HG03103 (cell line): ENCODE results near the gene LRMDA.

Experiments
- ATAC-seq: cut with Tn5 transposase; IDR thresholded peaks from one replicate; pipeline ENCODE4 v1.9.1; 2021; ENCODE audit warnings: low read depth; ENCODE audit not compliant: unreplicated experiment

Gene LRMDA

DNA sequence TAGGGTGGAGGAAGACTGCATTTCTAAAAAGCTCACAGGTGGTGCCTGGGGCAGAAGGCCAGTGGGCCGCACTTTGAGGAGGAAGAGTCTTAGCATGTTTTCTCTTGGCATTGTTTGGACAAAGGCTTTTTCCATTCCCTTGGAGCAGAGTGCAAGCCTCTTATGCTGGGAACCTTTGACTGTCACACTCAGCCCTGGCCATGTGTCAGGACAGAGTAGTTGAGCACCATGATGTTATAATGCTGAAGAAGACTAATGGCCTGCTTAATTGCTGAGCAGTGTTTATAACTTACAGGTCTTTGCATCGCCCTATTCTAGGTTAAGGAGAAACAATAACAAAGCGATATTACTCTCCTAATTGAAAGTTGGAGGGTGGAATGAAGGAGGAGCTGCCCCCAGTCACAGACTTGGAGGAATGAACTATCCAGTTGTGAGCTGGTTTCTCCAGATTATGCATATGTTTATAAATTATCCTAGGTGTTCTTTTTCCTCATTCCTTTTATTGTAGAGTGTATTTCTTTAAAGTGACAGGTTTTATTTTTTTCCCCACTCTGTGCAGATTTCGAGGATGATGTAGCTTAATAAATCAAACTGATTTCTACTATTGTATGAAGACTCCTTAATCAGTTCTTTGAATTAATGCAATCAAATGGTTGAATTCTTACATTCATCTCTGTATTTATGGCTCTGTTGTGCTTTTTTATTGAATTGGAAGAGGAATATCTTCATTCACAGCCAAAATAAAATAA lies 767.0 kb downstream of the LRMDA start:
- no peak for ATAC-seq

DNA sequence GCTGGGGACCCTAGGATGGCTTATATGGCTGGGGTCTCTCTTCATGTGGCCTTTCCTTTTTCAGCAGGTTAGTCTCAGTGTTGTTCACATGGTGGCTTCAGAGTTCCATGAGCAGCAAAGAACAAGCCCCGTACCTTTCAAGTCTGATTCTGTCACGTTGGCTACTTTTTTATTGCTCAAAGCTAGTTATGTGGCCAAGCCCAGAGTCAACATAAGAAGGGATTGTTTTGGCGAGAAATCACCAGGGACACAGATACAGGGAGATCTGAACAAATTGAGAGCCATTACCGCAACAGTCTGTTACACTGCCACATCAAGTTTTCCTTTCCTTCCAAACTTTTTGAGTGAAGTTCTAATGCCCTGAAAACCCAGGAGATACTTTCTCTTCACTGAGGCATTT lies 770.5 kb downstream of the LRMDA start:
- no peak for ATAC-seq

DNA sequence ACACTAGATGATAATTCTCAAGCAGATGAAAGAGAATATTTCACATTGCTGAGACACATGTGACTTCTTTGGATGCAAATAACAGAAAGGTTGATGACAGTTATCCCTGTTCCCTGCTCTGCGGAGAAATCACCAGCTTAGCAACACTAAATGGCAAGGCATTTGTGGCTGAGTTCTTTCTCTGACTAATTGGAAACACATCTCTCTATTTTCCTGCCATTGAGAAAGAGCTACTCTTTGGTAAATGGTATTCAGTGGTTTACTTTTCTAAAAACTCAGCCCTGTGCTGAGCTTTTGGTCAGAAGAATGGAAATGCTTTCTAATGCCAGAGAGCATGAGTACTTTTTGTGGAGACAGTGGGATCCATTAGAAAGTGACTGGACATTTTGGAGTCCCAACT lies 771.4 kb downstream of the LRMDA start:
- ATAC-seq: no peak

DNA sequence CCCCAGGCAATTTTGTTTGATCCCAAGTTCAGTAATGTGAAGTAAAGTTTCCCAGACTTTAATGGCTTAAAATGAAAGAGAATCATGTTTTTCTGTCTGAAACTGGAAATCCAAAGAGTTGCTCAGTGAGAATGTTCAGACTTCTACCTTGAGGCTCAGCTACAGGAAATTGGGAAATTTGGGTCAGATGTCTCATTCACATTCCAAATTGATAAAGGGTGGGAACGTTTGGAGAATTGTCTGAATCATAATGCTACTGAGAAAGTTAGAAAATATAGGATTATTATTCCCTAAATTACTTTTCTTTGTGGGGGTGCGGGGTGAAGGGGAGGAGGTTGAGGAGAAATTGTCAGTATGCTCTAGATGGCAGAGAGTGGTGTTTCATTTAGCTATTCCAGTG lies 773.9 kb downstream of the LRMDA start:
- no peak for ATAC-seq

DNA sequence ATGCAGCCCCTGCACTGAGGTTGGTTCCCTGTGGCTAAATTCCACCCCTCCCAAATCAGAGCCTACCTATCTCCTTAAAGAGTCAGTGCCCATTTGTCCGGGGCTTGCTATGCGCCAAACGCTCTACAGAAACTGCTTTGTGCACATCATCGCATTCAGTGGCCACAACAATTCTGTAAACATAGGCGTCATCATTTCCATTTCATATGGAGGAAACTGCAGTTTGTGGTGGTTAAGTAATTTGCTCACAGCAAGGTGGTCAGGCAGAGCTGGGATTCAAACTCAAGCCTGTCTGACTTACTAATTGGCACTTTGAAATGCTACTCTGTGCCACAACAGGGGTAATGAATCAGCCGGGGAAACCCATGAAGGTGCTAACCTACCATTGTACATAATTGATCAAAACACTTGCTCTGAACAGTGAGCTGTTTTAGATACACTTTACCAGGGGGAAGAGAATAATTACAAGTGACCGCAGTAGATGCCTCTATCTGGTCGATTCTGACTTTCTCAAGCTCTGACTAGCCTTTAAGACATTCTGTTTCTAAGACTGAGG lies 775.5 kb downstream of the LRMDA start:
- no peak for ATAC-seq

DNA sequence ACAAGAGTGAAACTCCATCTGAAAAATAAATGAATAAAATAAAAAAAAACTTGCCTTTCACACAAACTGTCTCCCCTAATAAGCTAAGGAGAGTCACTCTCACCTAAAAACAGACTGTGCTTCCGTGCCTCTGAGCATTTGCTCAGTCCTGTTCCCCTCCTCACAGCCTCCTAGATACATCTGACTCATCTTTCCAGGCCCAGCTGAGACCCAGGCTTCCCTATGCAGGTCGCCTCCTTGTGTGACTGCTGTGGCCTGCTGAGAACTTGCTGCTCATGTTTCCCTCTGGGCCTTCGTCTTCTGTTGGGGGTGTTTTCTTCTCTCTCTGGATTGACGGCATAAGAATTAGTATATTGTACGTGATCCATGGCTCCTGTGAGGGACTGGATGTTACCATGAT lies 777.7 kb downstream of the LRMDA start:
- ATAC-seq: no peak

DNA sequence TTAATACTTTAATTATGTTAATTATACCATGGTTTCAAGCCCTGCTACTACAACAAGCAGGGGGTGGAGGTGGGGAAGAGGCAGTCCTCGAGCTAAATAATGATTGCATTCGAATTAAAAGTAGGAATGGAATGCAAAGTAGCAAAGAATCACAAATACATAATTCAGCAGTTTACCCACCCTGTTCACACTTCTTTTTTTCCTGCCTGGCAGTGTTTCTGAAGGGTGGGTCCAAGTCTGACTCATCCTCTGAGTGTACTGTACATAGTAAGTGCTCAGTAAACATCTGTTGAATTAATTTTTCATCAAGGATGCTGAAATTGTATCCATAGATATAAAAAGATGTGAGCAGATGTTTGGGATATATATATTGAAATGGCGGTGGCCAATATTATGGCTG lies 778.8 kb downstream of the LRMDA start:
- ATAC-seq: no peak

DNA sequence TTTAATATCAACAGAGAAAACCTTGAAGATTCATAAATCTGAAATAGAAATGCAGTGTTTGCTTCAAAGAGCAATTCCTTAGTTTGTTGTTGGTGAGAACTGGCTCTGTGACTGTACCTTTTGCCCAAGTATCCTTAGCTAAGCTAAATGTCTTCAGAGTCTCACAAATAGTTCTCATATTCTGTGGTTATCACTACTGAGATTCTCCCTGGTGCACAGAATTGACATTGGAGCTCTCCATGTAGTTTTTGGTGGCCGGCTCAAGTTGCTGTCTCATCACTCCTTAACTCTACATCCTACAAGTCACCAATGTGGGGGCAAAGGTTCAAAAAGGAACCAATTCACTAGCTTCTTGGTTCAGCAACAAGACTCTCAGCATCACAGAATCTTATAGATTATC lies 780.3 kb downstream of the LRMDA start:
- ATAC-seq: no peak

DNA sequence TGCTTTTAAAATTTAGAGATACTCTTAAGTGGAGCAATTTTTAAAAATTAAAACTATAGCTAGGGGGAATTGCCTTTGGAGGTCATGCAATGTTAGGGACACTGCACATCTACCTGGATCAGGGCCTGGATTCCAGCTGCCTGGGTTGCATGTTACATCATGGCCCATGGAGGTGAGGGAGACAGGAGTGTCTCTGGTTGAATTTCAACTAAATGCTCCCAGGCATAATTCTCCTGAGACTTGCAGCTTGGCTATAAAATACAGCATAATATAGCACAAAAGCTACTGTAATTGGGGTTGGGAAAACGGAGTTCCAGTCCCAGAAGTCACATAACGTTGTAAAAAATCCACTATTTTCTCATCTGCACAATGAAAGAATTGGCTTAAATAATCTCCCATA lies 782.5 kb downstream of the LRMDA start:
- no peak for ATAC-seq

DNA sequence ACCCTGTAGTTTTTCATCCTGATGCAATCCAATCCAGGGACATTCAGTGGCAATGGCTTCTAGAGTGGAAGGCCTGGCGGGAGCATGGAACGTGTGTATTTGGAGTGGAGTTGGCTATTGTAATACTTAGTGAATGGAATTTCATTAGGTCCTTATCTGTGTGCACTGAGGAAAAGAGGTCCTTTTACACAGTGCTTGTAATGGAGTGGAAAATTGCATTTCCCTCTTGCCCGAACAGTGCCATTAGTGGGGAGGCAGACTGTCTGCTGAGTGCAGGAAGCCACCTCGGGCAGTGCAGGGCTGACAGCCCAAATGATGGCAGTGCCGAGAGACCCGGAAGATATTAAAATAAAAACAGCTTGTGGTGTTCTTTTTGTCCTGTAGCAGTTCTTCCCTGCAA lies 786.6 kb downstream of the LRMDA start:
- no peak for ATAC-seq

DNA sequence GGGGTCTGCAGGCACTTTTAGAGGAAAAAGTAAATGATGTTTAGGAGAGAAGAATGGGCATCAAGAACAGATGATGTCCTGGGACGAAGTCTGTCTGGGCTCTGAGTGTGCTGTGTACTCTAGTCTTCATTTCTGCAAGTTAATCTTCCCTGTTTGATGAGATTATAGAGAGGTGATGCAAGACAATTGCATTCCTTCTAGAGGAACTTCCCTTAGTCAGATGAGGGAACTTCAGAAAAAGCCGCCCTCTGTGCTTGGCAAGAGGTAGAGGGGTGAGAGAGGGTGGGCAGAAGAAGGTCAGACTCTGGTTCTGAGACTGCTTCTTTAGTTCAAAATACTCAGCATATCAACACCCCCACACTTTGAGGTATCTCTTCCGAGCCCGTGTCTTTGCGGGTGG lies 797.9 kb downstream of the LRMDA start:
- no peak for ATAC-seq

DNA sequence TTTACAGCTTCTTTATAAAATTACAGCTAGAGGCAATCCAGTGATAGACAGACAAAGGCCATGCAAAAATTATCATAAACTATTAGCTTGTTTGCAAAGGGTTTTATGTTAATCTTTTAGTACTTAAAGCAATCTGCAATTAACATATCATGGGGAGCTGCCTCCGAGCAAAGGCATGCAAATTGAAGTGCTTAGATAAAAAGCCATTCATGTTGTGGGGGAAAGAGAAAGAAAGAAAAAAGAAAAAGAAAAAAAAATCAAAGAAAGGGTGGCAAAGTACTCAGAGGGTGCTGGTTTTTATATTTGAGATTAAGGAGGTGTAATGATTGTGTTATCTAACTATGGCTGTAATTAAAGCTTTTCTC lies 799.5 kb downstream of the LRMDA start:
- no peak for ATAC-seq

DNA sequence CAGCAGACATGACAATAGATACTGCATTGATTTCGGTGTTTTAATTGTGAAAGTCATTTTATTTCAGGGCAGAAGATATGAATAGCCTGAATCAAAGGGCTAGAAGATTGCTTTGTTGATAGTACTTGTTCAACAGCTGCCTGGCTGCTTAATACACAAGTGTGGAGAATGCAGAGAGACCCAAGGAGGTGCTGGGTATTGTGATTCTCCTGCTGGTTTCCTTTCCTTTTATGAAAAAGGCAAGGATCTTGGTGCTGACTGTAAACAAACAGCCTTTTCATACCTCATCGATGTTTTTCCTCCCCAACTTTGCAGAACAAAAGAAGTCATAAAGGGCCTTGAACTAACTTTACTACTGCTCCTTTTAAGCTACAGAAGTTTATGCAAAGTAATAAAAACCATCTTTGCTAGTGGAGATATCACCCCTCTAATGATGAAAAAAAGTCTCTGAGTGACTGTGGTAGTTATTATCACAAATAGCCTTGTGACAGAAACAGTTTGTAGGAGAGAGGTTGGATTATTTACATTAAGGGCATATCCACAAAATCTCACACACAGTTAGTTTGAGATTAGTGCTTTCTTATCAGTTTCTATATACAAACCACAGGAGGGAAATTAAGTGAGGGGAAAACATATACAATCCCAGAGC lies 800.0 kb downstream of the LRMDA start:
- no peak for ATAC-seq

DNA sequence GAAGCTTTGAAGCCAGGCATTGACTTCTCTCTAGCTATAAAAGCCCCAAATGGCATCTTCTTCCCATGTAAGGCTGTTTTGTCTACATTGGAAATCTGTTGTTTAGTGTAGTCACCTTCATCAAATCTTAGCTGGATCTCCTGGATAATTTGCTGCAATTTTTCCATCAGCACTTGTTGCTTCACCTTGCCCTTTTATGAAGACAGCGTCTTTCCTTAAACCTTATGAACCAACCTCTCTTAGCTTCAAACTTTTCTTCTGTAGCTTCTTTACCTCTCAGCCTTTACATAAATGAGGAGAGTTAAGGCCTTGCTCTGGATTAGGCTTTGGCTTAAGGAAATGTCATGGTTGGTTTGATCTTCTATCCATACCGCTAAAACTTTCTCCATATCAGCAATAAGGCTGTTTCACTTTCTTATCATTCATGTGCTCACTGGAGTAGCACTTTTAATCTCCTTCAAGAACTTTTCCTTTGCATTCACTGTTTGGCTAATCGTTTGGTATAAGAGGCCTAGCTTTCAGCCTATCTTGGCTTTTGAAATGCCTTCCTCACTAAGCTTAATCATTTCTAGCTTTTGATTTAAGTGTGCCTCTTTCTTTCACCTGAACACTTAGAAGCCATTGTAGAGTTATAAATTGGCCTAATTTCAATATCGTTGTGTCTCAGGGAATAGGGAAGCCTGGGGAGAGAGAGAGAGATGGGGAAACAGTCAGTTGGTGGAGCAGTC lies 803.2 kb downstream of the LRMDA start:
- ATAC-seq: no peak

DNA sequence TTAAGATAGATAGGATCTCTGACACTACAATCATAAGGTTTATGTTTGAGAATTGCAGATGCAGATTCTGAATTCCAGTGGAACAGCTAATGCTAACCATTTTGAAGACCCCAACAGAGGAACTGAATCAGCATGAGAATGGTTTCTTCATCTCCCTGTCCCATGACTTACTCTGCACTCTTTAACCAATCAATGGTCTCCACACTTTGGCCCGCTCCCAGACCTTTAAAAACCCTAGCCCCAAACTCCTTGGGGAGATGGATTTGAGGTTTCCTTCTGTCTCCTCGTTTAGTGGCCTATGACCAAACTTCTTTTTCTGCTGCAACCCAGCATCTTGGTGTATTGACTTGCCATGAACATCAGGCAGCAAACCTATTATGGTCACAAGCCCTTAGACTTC lies 804.9 kb downstream of the LRMDA start:
- ATAC-seq: no peak

DNA sequence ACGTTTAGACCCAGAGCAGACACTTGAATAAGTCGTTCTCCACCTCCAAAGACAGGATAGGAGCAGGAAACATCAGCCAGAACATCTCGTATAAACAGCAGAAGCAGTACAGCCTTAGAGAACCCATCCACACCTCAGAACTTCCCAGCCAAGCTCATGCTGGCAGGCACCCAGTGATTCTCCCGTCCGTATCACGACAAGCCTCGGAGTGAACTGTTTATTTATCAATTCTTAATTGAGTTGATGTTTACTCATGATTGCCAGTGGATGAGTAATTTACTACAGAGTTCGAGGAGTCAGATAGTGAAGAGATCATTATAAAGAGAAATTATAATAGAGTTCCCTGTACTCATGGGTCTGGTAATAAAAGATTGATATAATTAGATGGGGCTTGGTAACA lies 811.5 kb downstream of the LRMDA start:
- ATAC-seq: no peak

DNA sequence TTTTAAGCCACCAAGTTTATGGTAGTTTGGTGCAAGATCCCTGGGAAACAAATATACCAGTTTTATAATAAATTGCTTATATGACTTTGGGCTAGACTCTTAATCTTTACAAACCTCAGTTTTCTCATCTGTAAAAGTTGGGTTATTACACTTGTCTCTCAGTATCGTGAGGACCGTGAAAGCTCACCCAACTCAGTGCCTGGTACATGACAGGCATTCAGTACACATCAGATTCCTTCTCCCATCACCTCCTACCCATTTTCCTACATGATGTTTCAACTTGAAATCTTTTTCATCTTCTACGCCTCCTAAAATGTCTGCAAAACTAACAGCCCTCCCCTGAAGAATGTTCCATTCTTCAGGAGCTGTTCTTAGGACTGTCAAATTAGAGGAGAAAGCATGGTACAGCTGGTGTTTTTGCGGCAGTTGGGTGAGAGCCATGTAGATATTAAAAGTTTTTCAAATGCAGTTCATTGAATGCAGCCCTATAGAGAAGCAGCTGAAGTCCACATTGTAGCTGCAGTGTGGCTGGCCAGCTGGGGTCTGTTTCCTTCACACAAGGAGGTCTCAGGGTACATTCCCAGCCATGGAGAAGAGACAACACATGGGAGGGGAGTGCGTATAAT lies 812.8 kb downstream of the LRMDA start:
- no peak for ATAC-seq

DNA sequence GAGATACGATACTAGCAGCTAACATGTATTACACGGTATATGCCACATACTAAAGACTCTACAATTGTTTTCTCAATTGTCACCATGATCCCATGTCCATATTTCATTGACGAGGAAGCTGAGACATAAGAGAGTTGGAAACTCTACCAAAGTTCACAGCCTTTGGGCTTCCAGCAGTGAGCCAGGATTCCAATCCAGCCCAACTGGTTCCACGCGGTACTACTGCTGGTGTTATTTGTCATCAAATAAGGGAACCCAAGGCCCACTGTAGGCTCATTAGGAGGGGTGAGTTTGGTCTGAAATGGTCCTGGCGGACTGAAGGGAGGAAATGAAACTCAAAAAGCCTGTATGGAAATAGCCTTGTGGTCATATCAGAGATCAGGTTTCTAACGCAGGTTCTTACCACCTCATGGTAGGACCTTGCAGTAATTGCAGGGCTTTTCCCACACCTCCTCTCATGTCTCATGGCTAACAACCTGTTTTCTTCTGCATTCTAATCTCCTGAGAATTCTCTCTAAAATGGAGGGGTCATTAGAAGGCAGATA lies 814.6 kb downstream of the LRMDA start:
- no peak for ATAC-seq

DNA sequence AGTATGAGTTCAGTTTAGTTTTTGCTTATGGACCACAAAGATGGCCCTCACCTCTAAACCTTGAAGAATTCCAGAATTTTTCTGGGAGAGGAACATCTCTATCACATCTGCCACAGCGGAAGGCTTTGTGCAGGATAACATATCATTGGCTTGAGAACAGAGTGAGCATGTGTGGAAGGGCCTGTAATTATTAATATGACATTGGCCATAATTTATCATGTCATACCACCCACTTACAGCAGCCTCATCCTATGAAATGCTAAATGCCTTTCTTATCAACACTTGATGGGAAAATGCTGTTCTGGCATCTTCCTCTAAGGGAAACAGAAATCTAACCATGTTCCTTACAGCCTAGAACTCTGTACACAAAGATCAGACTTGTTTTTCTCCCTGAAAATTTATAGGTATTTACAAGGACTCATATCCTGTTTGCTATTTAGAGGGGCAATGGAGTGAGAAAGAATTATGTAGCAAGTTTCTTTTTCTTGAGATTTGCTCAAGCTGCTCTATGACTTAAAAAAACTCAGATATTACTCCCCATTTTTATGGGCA lies 817.3 kb downstream of the LRMDA start:
- no peak for ATAC-seq

DNA sequence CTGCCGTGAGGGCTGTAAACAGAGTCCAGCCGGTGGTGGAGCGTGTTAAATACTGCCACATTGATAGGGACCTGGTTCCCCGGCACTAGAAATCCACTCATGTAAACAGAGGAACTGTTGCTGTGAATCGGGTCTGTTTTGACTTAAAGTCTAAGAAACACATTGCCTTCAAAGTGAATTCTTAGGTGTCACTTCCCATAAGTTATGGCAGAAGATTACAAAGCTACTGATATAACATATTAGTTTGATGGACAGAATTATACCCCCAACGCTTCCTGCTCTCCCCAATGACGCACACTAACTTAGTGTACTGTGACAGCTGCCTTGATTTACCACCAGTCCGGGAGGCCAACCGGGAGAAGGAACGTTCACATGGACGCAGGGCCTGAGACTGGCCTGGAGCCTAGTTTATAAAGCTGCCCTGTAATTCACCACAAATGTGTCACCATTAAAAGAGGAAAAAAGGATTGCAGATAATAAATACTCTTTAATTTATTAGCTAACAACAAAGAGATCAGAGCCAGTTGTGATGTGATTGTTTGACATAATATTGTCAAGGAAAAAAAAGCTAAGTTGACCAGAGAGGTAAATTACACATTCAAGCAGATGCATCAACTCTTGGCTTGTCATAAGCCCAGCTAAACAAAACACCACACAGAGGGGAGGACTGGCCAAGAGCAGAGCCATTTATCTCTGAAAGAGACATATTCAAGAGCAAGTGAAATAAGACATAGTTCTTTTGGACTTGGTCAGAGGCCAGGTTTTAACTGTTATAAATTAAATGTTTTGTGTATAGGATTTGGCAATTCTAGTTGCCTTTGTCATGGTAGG lies 820.6 kb downstream of the LRMDA start:
- no peak for ATAC-seq
